SJCRH30 (cell line): ENCODE measurements around the gene TNFAIP2. TPM values are rescaled to one million over a fixed set of nuclear protein-coding genes. Genes with fewer than 3 reads are reported as not detected.
A peak's percentile ranks its signal among the peaks of the same experiment; 100 is the strongest.
"Not testable (repeated sequence)": the region's sequence is repeated elsewhere in the genome, so short reads cannot be mapped to it uniquely, and the experiment has no call there.

Experiments used
- DNase-seq, 2 experiments: peaks; one replicate each; pipeline ENCODE4 v3.0.0-alpha.2; 2015 to 2020
- H3K27ac ChIP-seq: fragments of 250-450 bp; sonication (Bioruptor Pico); 2 replicates; pipeline ENCODE4 v1.5.1; 2020; ENCODE audit warnings: mild to moderate bottlenecking, moderate library complexity
- H3K27me3 ChIP-seq: fragments of 250-450 bp; sonication (Bioruptor Pico); 2 replicates; pipeline ENCODE4 v1.5.1; 2020; ENCODE audit warnings: mild to moderate bottlenecking, moderate library complexity
- H3K36me3 ChIP-seq: fragments of 250-450 bp; sonication (Bioruptor Pico); 2 replicates; pipeline ENCODE4 v1.5.1; 2020; ENCODE audit warnings: mild to moderate bottlenecking, moderate library complexity
- H3K4me1 ChIP-seq: fragments of 250-450 bp; sonication (Bioruptor Pico); 2 replicates; pipeline ENCODE4 v1.5.1; 2020; ENCODE audit warnings: mild to moderate bottlenecking, moderate library complexity
- H3K4me3 ChIP-seq: fragments of 250-450 bp; sonication (Bioruptor Pico); 2 replicates; pipeline ENCODE4 v1.5.1; 2020; ENCODE audit warnings: mild to moderate bottlenecking, moderate library complexity
- H3K9me3 ChIP-seq: fragments of 250-450 bp; sonication (Bioruptor Pico); replicated peaks from 2 replicates; pipeline ENCODE4 v1.5.1; 2020; ENCODE audit warnings: mild to moderate bottlenecking, moderate library complexity
- total RNA-seq: library from RNA; depleted of rRNA; stranded (reverse); fragments of >200 nt; shearing (Covaris generic); gene quantifications from 2 replicates; pipeline ENCODE4 v1.2.3, GENCODE V29; 2014; rRNA removed

The TNFAIP2 gene
- total RNA-seq, 1 experiment from 2014 or later, result 5.9 TPM

- not testable (repeated sequence) for H3K9me3 ChIP-seq, H3K4me1 ChIP-seq, DNase-seq, H3K27me3 ChIP-seq, H3K27ac ChIP-seq, H3K36me3 ChIP-seq, H3K4me3 ChIP-seq
Observed at GRCh38 chr14:103176176-103176575, 52.9 kb downstream of the TNFAIP2 start.

DNA sequence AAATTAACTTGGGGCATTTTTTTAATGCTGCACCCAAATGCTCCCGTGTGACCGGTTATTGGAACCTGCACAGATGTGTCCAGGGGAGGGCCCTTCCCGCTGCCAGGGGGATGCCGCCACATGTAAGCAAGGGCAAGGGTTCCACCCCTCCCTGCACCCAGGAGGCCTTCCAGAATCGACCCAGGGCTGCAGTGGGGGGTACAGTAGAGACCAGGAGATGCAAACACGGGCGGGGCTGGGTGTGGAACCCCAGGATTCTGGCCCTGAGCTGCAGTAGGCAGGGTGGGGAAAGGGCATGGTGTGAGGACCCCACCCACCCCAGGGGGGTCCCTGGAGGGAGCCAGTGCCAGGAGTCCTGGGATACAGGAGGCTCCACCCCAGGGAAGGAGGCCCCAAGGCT lies 54.1 kb downstream of the TNFAIP2 start:
- no peak for DNase-seq
- H3K4me3 ChIP-seq, result no peak overlapping the region
- H3K27me3 ChIP-seq, result peaks cover 6% of the 10 kb centered on the region; the same call in 1 of the 2 replicates
- H3K9me3 ChIP-seq, result peaks cover 7% of the 10 kb centered on the region; the same call in 1 of the 2 replicates
- H3K36me3 ChIP-seq, result no peaks in the 10 kb centered on the region
- H3K4me1 ChIP-seq, result no peaks in the 10 kb centered on the region
- H3K27ac ChIP-seq, result no peak overlapping the region

DNA sequence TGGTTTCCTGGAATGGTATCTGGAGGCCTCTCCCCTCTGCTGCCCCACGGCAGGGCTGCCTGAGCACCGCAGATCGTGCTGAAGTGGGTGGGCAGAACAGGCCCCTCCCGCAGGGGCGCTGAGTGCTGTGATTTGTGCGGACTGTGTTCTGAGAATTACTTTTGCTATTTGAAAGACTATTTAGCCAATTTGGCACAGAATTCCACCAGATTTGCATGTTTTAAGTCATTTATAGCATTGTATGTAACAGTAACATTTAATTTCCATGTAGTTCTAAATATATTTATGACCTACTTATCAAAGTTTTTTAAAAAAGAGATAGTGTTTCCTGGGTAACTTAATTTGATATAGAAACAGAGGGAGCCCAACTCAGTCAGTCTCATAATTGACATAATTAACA lies 55.3 kb downstream of the TNFAIP2 start:
- H3K4me1 ChIP-seq, result no peaks in the 10 kb centered on the region
- H3K9me3 ChIP-seq, result peaks cover 5% of the 10 kb centered on the region; the same call in 1 of the 2 replicates
- no peaks in the 10 kb centered on the region for H3K36me3 ChIP-seq
- H3K27ac ChIP-seq, result no peak overlapping the region
- H3K4me3 ChIP-seq, result no peak overlapping the region
- no peak for DNase-seq
- peaks cover 6% of the 10 kb centered on the region; the same call in 1 of the 2 replicates for H3K27me3 ChIP-seq

DNA sequence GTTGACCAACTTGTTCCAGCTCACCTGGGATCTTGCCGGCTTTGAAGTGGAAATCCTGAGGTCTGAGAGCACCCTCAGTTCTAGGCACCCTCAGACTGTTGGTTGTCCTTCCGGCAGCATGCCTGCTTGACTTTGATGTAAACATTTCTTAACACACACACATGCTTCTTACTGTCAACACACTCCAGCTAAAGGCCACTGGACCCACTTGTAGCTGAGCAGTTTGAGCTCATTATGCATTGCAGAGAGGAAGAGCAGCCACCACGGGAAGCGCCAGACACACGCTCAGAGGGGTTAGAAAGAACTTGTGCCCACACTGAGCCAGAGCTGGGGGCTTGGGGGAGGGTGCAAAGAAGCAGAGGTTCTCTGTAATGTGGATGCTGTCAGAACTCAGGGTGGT lies 55.8 kb downstream of the TNFAIP2 start:
- no peak overlapping the region for H3K27ac ChIP-seq
- no peaks in the 10 kb centered on the region for H3K4me1 ChIP-seq
- H3K9me3 ChIP-seq, result no peaks in the 10 kb centered on the region; the same call in 1 of the 2 replicates
- no peak overlapping the region for H3K4me3 ChIP-seq
- DNase-seq, result no peak
- H3K27me3 ChIP-seq, result peaks cover 6% of the 10 kb centered on the region; the same call in 1 of the 2 replicates
- H3K36me3 ChIP-seq, result no peaks in the 10 kb centered on the region

DNA sequence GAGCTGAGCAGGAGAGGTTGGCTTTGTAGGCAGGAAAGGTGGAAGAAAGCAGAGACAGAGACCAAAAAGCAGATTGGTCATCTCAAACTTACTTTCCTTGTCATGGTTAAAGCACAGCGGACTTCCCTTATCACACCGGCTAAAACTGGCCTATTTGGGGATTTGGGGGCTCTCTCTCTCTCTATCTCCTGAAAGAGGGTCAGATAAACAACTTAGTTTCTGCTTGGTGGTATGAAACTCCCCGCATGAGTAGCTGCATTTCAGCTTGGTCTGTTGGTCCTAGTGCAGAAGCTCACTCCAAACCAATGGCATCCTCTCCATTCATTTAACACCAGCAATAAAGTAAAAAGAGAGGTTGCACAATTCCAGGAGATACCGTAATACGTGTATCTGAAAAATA lies 57.1 kb downstream of the TNFAIP2 start:
- peaks cover 6% of the 10 kb centered on the region; the same call in 1 of the 2 replicates for H3K27me3 ChIP-seq
- no peaks in the 10 kb centered on the region for H3K36me3 ChIP-seq
- H3K4me1 ChIP-seq, result peaks cover 6% of the 10 kb centered on the region; the same call in 1 of the 2 replicates
- no peak overlapping the region for H3K27ac ChIP-seq
- no peak for DNase-seq
- no peaks in the 10 kb centered on the region for H3K9me3 ChIP-seq
- no peak overlapping the region for H3K4me3 ChIP-seq

- Histone ChIP-seq H3K27me3 (peaks cover 6% of the 10 kb centered on the region; the same call in 1 of the 2 replicates), H3K4me3 (no peak overlapping the region)
Observed at GRCh38 chr14:103184046-103184445, 60.8 kb downstream of the TNFAIP2 start.

GRCh38 chr14:103185051-103186029 lies 62.1 kb downstream of the TNFAIP2 start:
- Histone ChIP-seq H3K27me3 (peaks cover 6% of the 10 kb centered on the region; the same call in 1 of the 2 replicates), H3K4me1 (peaks cover 11% of the 10 kb centered on the region; the same call in 1 of the 2 replicates), H3K27ac (no peak overlapping the region), H3K36me3 (no peaks in the 10 kb centered on the region), H3K9me3 (no peaks in the 10 kb centered on the region), H3K4me3 (no peak overlapping the region)
- peak; percentile 76 to 89 for DNase-seq

More at GRCh38 chr14:103184046-103184445, 60.8 kb downstream of the TNFAIP2 start:
- no peaks in the 10 kb centered on the region for H3K9me3 ChIP-seq
- H3K4me1 ChIP-seq, result peaks cover 11% of the 10 kb centered on the region; the same call in 1 of the 2 replicates
- no peak overlapping the region for H3K27ac ChIP-seq
- DNase-seq, result no peak
- H3K36me3 ChIP-seq, result no peaks in the 10 kb centered on the region

DNA sequence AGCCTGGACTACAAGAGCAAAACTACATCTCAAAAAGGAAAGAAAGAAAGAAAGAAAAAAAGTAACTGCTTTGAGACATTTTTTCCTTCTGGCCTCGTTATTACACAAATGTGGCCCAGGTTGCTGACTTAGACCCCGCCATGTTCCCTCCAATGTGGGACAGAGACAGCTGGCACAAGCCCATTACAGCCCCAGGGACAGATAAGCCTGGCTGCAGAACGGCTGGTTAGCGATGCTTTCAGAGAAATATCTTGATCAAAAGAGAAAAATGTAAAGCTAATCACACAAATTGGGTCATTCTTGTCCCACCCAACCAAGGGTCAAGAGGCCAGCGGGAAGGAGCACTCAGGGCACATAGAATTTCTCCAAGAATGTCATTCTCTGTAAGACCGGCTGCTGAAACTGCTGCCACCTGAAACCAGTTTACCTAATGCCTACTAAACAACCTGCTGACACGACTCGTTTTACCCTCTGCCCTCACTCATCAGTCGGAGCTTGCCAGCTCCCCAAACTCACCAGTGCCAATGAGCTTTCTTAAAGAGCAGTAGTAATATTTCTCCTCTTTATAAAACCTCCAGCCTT lies 63.1 kb downstream of the TNFAIP2 start:
- Histone ChIP-seq H3K4me1 (peaks cover 11% of the 10 kb centered on the region; the same call in 1 of the 2 replicates), H3K4me3 (no peak overlapping the region), H3K27ac (no peak overlapping the region), H3K27me3 (peaks cover 5% of the 10 kb centered on the region; the same call in 1 of the 2 replicates), H3K9me3 (no peaks in the 10 kb centered on the region), H3K36me3 (no peaks in the 10 kb centered on the region)
- DNase-seq, result peak in 1 of 2 experiments; percentile 35

Other genes starting within 250 kb of the TNFAIP2 start
- not detected in 2 replicates for gene AMN, start 200.8 kb upstream of the TNFAIP2 start, total RNA-seq
- 43.4 and 44.7 TPM in 2 replicates for gene CDC42BPB, start 65.9 kb upstream of the TNFAIP2 start, total RNA-seq
- gene LBHD2, start 39.3 kb upstream of the TNFAIP2 start, total RNA-seq, result not detected in 2 replicates
- not detected in 2 replicates for gene EXOC3L4, start 28.7 kb upstream of the TNFAIP2 start, total RNA-seq
- gene EIF5, start 210.8 kb downstream of the TNFAIP2 start, total RNA-seq, result 352 and 383 TPM in 2 replicates